ENCODE measurements around the gene ZNF816. TPM values are rescaled to one million over a fixed set of nuclear protein-coding genes. Genes with fewer than 3 reads are reported as not detected.

The ZNF816 gene
- total and polyA plus RNA-seq, 2 of the 8 experiments (the other 6 are each of a cell fraction or from before 2014, with no cell fraction given) = 2.7 to 13.2 TPM

DNA sequence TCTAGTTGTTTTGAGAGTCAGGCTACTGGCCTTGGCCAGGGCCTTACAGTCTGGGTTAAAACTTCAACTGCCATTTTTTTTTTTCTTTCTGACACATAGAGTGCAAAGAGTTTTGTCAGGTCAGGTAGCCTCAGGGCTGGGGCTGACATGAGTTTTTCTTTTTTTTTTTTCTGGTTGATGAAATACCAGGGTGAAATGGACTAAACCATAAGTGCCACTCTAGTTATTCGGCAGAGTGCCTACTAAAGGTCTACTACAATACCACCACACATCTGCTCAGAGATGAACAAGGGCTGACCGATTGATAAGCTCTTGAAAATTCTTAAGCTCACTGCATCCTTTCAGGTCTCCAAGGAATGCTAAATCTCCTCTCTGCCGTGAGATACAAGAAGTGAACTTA lies 60.8 kb downstream of the ZNF816 start:
- H4K91ac ChIP-seq (replicated peaks; ENCODE audit: insufficient read length, low read length) = no peak overlapping the region
- H3K9ac ChIP-seq (replicated peaks in 1 of 4; ENCODE audit: extremely low read depth in 1 of 4, low read depth in 3 of 4, low read length in 3 of 4) = no peak overlapping the region
- no peak overlapping the region for H2BK15ac ChIP-seq (ENCODE audit: low read length)
- 74% methylated on average over 2 of the region's 3 CpGs; no CpG with 5 or more reads in 1 of the 2 experiments for WGBS, 2 experiments (ENCODE audit: extremely low coverage in 1 of 2, insufficient coverage in 1 of 2, insufficient read length in 1 of 2, insufficient replicate concordance in 2 of 2, low coverage in 1 of 2, low lambda C conversion rate in 2 of 2, missing lambda C conversion rate in 1 of 2)
- POLR2A ChIA-PET (ENCODE audit: partially characterized antibody) = interaction anchor here (0.6 to 1.8 kb wide), 2 partner anchors 22 to 559 kb away, joined by 4 to 5 read pairs; no protein-coding TSS in a partner anchor
- no peak overlapping the region for H3K14ac ChIP-seq (ENCODE audit: insufficient read length)
- no peak overlapping the region for H2AFZ ChIP-seq (ENCODE audit: low read length)
- no peaks in the 10 kb centered on the region for H4K20me1 ChIP-seq (replicated peaks in 1 of 2; ENCODE audit: control insufficient read depth in 1 of 2, insufficient read depth in 2 of 2, low read length in 2 of 2)
- peaks cover 3 to 6% (median 4%) of the 10 kb centered on the region in 4 experiments; a peak in 5 of 7 replicates for H3K4me1 ChIP-seq (replicated peaks in 1 of 4; ENCODE audit: control insufficient read depth in 3 of 4, insufficient read depth in 4 of 4, low read length in 3 of 4)
- H3K27me3 ChIP-seq (replicated peaks in 1 of 4; ENCODE audit: control insufficient read depth in 3 of 4, extremely low read depth in 1 of 4, insufficient read depth in 3 of 4, low read length in 3 of 4) = no peaks in the 10 kb centered on the region
- H2BK120ac ChIP-seq (replicated peaks; ENCODE audit: low read depth, low read length) = no peak overlapping the region
- FAIRE-seq (no peak), DNase-seq (ENCODE audit: low read depth in 1 of 2, low spot score in 2 of 2) (no peak)
- no peak overlapping the region for H3K23ac ChIP-seq (ENCODE audit: insufficient read length)
- H3K9me3 ChIP-seq (ENCODE audit: insufficient read depth in 2 of 2, low read depth in 1 of 2, low read length in 1 of 2) = no peaks in the 10 kb centered on the region
- 0 out of 4 replicates have a peak, but pooled peaks cover 0 to under 1% of the 10 kb centered on the region in 2 experiments for H3K79me2 ChIP-seq (ENCODE audit: control insufficient read depth in 1 of 2, insufficient read depth in 2 of 2, low read length in 2 of 2)
- no peak overlapping the region for H4K8ac ChIP-seq (ENCODE audit: extremely low read depth, insufficient read depth, low read length)
- no peak overlapping the region for H3K18ac ChIP-seq (ENCODE audit: extremely low read depth, low read length)
- no peak overlapping the region for H2BK12ac ChIP-seq (ENCODE audit: low read depth, low read length)
- no peak overlapping the region for H2AK5ac ChIP-seq (ENCODE audit: low read depth, low read length)
- H3K36me3 ChIP-seq (ENCODE audit: control insufficient read depth in 2 of 4, insufficient read depth in 4 of 4, low read length in 3 of 4) = peaks cover 0 to 10% (median 4%) of the 10 kb centered on the region in 4 experiments; a peak in 5 of 8 replicates
- H3K23me2 ChIP-seq (ENCODE audit: low read depth, low read length) = peaks cover 4% of the 10 kb centered on the region; the same call in 1 of the 2 replicates
- H2BK20ac ChIP-seq (ENCODE audit: low read length) = no peak overlapping the region
- no peak overlapping the region for H3K4me2 ChIP-seq (ENCODE audit: insufficient read depth in 1 of 2, low read depth in 2 of 2, low read length in 2 of 2)
- TF ChIP-seq SP1 (IDR thresholded peaks at IDR 0.05; ENCODE audit: low read depth, low read length) (no peak), YY1 (IDR thresholded peaks at IDR 0.05; ENCODE audit: low read depth, low read length) (no peak), CBX5 (IDR thresholded peaks at IDR 0.05; ENCODE audit: low read depth, low read length) (no peak), JUN (IDR thresholded peaks at IDR 0.05; ENCODE audit: low read depth, low read length) (no peak), POU5F1 (IDR thresholded peaks at IDR 0.05; ENCODE audit: low read depth, low read length) (no peak)
- TF ChIP-seq, protein P1, sequence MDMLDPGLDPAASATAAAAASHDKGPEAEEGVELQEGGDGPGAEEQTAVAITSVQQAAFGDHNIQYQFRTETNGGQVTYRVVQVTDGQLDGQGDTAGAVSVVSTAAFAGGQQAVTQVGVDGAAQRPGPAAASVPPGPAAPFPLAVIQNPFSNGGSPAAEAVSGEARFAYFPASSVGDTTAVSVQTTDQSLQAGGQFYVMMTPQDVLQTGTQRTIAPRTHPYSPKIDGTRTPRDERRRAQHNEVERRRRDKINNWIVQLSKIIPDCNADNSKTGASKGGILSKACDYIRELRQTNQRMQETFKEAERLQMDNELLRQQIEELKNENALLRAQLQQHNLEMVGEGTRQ (IDR thresholded peaks at IDR 0.05; ENCODE audit: low read length) = no peak
- TF ChIP-seq, protein P2, sequence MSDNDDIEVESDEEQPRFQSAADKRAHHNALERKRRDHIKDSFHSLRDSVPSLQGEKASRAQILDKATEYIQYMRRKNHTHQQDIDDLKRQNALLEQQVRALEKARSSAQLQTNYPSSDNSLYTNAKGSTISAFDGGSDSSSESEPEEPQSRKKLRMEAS (IDR thresholded peaks at IDR 0.05) = no peak
- no peak overlapping the region for H3K4me3 ChIP-seq (ENCODE audit: extremely low read depth in 1 of 4, insufficient read depth in 2 of 4, low read depth in 3 of 4, low read length in 4 of 4)
- no peak overlapping the region for H3K56ac ChIP-seq (replicated peaks; ENCODE audit: insufficient read length, low read depth, low read length)
- H4K5ac ChIP-seq (ENCODE audit: insufficient read length, low read depth, low read length) = no peak overlapping the region
- H3K4ac ChIP-seq (replicated peaks; ENCODE audit: insufficient read length, low read depth, low read length) = no peak overlapping the region
- H2BK5ac ChIP-seq (ENCODE audit: low read depth, low read length) = no peak overlapping the region
- H3K27ac ChIP-seq (ENCODE audit: low read depth, low read length) = no peak overlapping the region
- H3K79me1 ChIP-seq (ENCODE audit: low read depth, low read length) = no peaks in the 10 kb centered on the region
- CTCF ChIA-PET (ENCODE audit: partially characterized antibody) = interaction anchor here (0.7 to 1.8 kb wide), 4 partner anchors 92 to 1032 kb away, joined by 3 to 6 read pairs (median 3); no protein-coding TSS in a partner anchor

All from H1 (cell line).